ENCODE measurements around the gene GPR65.

DNA sequence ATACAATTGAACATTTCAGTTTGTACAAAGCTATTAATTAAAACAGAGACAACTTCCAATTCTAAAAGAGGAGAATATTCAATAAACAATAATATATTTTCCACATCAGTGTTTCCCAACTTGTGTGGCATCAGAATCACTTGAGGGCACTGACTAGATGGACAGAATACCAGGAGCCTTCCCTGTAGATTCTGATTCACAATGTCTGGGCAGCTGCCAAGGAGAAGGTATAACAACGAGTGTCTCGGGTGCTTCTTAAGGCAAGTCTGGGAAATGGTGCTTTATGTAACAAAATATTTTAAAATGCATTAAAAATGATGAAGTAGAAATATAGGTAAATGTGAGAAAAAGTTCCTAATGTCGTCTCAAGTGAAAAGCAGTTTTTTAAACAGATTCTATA is 38.1 kb upstream of the GPR65 start:
- TF ChIP-seq, protein P1, sequence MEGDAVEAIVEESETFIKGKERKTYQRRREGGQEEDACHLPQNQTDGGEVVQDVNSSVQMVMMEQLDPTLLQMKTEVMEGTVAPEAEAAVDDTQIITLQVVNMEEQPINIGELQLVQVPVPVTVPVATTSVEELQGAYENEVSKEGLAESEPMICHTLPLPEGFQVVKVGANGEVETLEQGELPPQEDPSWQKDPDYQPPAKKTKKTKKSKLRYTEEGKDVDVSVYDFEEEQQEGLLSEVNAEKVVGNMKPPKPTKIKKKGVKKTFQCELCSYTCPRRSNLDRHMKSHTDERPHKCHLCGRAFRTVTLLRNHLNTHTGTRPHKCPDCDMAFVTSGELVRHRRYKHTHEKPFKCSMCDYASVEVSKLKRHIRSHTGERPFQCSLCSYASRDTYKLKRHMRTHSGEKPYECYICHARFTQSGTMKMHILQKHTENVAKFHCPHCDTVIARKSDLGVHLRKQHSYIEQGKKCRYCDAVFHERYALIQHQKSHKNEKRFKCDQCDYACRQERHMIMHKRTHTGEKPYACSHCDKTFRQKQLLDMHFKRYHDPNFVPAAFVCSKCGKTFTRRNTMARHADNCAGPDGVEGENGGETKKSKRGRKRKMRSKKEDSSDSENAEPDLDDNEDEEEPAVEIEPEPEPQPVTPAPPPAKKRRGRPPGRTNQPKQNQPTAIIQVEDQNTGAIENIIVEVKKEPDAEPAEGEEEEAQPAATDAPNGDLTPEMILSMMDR (conservative IDR thresholded peaks at IDR 0.05; ENCODE audit: low read depth, low read length) = no peak
- TF ChIP-seq EZH2 (IDR thresholded peaks at IDR 0.05; ENCODE audit: borderline replicate concordance, low read depth, low read length, poor library complexity, severe bottlenecking) = no peak

Data from A673 (cell line).